Measurements from ENCODE around the gene ARPC5L.
A peak's percentile ranks its signal among the peaks of the same experiment; 100 is the strongest.
"Not testable (repeated sequence)": the region's sequence is repeated elsewhere in the genome, so short reads cannot be mapped to it uniquely, and the experiment has no call there.

The ARPC5L gene

GRCh38 chr9:124861342-124862229 lies at the start of gene ARPC5L, which contains the start of gene RPL35:
Gene ARPC5L (plus strand): TSS chr9:124862130. CDS start chr9:124869291, 7,161 bp downstream.
Gene RPL35 (minus strand): TSS chr9:124861957. CDS start chr9:124861912, 45 bp downstream.
- DNase-seq: peak; percentile 96

DNA sequence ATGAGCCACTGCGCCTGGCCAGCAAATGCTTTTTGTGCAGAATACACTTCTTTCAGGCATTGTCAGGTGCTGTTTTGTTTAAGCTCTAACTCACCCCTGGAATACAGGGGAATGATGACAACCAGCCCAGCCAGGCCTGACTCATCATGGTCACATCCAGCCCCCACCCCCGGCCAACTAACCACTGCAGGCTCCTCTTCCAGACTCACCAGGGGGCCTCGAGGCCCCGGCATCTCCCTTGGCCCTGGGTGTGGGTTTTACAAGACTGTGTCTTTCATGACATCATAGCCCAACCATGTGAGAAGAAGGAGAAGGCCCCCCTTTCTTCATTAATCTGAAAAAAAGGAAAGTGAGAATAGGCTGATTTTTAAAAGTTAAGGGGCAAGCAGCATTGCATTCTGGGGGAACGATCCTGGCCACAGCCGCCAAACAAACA lies 49.5 kb upstream of the ARPC5L start:
- DNase-seq: no peak

GRCh38 chr9:124813041-124813440 lies 48.9 kb upstream of the ARPC5L start:
- DNase-seq: no peak

- no peak for DNase-seq
Observed at GRCh38 chr9:124813501-124814163, 48.3 kb upstream of the ARPC5L start.

DNA sequence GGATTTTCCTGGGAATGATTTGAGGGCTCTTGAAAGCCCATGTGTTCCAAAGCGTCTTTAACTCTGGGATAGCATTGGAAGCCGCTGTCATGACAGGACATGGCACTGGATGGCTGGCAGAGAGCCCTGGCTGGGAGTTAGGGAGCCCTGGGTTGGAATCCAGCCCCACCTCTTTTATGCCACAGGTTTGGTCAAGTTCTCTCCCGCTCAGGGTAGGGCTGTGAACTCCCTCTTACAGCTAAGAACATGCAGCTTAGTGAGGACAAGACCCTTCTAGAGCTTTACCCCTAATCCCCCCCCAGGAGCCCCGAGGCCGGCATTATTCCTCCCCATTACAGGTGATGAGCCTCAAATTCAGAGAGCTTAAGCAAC lies 47.8 kb upstream of the ARPC5L start:
- DNase-seq: no peak

DNA sequence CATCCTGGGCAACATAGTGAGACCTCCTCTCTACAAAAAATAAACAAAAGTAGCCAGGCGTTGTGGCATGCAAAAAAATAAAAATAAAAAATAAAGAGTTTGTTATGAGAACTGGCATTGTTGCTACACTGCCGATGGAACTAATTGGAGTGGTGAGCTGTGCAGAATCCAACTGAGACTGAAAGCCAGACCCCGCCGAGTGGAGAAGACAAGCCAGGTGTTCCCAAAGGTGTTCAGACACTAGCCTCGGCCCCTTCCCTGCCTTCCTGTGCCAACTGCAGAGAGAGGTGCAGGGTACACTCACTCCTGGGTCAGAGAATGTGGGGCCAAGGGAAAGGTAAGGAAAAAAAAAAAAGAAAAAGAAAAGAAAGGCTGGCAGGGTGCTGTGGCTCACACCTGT lies 46.3 kb upstream of the ARPC5L start:
- no peak for DNase-seq

DNA sequence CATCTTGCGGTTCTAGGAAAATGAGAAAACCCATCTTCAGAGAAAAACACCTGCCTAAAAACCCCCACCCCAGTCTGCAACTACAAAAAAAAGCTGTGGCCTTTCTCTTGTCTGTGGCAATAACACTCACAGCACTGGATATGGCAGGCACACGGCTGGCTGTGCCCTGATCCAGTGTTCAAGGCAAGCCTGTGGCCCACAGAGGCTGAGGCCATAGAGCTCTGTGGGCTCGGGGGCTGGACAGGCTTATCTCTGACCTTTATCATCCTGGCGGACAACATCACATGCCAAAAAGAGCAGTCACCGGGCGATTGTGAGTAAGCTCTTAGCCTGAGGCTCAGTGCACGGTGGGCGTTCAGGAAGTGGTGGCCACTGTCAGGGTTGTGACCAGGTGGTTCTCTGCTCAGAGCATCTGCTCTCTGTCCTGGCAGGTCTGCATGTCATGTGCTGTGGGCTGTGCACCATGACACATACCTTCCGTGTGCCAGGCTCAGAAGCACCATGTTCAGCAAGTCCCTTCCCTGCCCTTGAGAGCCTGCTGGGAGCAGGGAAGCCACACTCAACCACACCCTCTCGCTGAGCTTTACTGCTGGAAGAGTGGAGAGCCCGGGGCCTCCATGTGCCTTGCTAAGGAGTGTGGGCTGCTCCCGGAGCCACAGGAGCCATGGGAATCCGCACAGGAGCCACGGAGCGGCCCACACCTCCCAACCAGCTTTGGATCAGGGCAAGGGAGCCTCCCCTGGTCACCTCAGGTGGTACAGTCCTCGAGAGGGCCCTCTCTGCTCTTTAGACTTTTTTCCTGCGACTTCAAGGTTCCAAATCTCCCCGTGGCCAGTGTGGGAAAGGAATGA lies 43.3 kb upstream of the ARPC5L start:
- no peak for DNase-seq

DNA sequence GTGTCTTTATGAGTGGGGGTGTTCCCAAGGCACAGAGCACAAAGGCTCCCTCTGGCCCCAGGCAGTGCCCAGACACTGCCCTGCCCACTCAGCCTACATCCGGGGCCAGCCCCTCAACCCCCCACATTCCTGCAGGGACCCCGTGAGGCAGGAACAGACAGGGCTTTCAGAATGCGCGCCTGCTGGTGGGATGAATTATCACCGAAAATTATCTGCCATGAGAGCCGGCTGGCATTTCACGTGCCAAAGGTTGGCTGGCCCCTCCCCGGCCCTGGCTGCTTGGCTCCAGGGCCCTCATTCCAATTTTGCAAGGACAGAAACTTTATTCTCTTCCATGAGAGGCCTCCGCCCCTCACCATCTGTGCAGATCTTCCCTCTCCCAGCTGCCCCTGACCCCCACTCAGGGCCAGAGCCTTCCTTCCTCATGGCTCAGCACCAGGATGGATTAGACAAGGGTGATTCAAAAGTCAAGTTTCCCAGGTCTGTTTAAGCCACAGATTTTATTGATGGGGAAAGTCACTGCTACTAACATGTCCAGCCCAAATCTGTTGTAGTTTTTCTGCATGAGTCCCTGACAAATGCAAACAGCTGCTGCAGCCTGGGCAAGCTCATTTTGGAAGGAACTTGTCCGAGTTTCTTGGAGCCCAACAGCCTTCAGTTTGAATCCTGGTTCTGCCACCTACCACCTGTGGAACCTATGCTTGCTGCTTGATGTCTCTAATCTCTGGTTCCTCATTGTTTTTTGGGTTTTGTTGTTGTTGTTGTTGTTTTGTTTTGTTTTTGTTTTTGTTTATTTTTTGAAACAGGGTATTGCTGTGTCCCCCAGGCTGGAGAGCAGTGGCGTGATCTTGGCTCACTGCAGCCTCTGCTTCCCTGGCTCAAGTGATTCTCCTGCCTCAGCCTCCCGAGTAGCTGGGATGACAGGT lies 41.0 kb upstream of the ARPC5L start:
- DNase-seq: no peak

DNA sequence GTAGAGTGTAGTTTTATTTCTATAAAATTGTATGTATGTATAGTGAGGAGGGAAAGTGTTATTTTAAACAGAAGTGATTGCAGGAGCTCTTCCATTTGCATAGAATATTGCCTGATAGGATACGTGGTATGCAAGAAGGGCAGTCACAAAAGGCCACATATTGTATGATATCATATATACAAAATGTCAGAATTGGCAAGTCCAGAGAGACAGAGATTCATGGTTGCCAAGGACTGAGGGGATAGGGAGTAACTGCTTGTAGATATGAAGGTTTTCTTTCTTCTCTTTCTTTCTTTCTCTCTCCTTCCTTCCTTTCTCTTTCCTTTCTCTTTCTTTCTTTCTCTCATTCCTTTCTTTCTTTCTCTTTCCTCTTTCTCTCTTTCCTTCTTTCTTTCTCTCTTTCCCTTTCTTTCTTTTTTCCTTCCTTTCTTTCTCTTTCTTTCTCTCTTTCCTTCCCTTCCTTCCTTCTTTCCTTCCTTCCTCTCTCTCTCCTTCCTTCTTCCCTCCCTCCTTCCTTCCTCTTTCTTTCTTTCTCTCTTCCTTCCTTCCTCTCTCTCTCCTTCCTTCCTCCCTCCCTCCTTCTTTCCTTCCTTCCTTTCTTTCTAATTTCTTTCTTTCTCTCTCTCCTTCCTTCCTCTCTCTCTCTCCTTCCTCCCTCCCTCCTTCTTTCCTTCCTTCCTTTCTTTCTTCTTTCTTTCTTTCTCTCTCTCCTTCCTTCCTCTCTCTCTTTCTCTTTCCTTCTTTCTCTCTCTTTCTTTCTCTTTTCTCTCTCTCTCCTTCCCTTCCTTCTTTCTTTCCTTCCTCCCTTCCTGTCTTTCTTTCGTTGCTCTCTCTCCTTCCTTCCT lies 33.2 kb upstream of the ARPC5L start:
- DNase-seq: no peak

DNA sequence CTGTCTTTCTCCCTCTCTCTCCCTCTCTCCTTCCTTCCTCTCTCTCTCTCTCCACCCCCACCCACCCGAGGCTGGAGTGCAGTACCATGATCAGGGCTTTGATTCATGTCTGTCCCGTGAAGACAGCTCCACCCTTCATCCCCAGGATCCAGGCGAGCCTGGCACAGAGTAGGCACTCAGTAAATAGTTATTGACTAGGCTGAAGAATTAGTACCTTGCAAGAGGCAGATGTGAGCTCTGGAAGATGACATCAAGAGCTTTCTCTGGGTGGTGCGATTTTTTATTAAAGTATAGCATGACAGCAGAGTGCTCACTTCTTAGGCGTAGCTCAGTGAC lies 32.6 kb upstream of the ARPC5L start:
- DNase-seq: no peak

GRCh38 chr9:124830593-124830992 lies 31.3 kb upstream of the ARPC5L start:
- DNase-seq: no peak

DNA sequence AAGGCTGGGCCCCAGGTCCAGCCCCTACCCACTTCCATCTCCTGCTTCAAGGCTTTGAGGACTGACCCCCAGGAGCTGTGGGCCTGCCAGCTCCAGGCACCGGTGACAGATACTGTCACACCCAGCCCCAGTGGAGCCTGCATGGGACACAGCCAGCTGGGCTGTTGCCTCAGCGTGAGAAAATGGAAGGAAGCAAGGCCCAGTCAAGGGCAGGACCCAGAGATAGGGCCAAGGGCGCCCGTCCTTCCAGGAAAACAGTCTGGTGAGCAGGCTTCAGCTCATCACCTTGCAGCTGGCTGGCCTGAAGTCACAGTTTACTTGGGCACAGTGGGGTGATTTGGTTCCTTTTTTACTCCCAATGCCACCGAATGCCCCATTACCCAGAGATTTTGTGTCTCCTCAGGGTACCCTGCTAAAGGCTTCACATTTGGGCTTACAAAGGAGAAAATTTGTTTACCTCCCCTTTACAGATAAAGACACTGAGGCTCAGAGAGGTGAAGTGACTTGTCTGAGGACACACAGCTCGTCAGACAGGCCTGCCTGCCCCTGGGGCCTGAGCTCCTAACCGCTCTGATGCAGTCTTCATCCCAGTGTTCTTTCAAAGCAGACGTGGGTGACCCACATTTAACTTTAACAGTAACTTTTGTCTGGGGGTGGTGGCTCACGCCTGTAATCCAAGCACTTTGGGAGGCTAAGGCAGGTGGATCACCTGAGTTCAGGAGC lies 30.1 kb upstream of the ARPC5L start:
- no peak for DNase-seq

DNA sequence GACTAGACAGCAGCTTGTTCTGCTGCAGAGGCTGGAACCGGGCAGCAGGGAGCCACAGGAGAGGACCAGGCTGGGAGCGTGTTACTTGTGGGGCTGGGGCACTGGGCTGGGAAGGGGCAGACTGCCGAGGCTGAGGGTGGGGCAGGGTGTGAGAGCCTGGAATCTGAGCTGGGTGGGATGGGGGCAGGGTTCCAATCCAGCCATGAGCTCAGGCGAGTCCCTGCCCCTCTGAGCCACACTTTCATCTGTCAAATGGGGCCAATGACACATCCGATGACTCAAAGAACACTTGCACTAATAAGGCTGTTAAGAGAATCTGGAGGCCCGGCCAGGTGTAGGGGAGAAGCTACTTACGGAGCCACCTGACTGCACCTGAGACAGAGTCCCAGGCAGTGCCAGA lies 27.3 kb upstream of the ARPC5L start:
- DNase-seq: no peak

DNA sequence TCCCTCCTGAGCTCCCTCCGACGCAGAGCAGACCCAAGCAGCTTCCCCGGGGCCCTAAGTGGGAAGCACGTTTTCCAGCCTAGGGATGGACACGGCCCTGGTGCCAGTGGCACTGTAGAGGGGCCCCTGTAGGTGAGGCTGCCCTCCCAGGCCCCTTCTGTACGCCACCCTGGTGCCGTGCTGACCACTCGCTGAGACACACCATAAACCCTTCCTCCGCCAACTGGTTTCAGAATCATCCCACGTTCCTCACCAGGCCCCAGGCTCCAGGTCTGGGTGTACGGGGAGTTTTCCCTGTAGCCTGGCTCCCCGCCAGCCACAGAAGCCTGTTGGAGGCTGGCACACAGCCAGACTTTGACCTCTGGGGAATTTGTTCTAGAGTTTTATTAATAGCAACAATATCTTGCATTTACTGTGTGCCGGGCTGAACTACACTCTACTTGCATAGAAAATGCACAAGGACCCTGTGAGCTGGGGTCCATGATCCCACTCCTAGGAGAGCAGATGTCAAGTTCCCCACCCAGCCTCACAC lies 26.8 kb upstream of the ARPC5L start:
- DNase-seq: no peak

- not testable (repeated sequence) for DNase-seq
Observed at GRCh38 chr9:124838132-124838531, 23.8 kb upstream of the ARPC5L start.

DNA sequence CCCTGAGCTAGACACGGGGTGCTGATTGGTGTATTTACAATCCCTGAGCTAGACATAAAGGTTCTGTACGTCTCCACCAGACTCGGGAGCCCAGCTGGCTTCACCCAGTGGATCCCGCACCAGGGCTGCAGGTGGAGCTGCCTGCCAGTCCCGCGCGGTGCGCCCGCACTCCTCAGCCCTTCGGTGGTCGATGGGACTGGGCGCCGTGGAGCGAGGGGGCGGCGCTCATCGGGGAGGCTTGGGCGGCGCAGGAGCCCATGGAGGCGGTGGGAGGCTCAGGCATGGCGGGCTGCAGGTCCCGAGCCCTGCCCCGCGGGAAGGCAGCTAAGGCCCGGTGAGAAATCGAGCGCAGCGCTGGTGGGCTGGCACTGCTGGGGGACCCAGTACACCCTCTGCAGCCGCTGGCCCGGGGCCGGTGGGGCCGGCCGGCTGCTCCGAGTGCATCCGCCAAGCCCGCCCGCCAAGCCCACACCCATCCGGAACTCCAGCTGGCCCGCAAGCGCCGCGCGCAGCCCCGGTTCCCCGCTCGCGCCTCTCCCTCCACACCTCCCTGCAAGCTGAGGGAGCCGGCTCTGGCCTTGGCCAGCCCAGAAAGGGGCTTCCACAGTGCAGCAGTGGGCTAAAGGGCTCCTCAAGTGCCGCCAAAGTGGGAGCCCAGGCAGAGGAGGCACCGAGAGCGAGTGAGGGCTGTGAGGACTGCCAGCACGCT lies 23.2 kb upstream of the ARPC5L start:
- DNase-seq: not testable (repeated sequence)

- DNase-seq: no peak
Observed at GRCh38 chr9:124839612-124840299, 22.2 kb upstream of the ARPC5L start.

DNA sequence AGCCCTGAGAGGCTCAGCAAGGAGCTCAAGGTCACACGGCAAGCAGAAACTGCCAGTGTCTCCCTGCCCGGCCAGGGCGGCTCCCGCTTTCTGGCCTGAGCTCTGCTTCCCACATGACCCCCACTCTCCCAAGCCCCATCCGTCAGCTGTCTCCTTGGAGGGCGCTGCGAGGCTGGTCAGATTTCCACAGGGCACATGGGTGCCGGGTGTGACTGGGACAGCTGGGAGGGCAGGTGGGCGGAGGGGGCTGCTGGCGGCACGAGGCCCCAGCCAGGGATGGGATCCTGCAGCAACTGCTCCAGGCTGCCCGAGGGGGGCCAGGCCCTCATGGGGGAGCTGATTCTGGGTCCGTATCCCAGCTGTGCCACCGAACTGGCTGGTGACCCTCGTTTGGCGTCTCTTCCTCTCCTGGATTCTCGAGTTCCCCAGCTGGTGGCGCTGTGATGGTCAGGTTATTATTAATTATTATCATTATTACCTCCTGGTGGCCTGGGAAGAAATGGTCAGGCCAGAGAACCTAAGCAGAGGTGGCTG lies 21.6 kb upstream of the ARPC5L start:
- DNase-seq: no peak
